GM12864 (cell line): ENCODE data around the gene FUBP3.

Experiments used
- DNase-seq: peaks from one replicate; pipeline ENCODE4 v3.0.0-alpha.2; 2011; ENCODE audit warnings: low read depth
- H3K4me3 ChIP-seq: 2 replicates; pipeline ENCODE4 v1.5.1; 2011; ENCODE audit warnings: mild to moderate bottlenecking, low read depth, low read length, control low read depth
- TF ChIP-seq, protein P1 (sequence below): IDR thresholded peaks from 2 replicates; pipeline ENCODE4 v1.5.1; 2011; ENCODE audit warnings: low read depth, mild to moderate bottlenecking, moderate library complexity, low read length, control low read depth, inconsistent platforms; ENCODE audit errors: missing control alignments

Gene FUBP3

DNA sequence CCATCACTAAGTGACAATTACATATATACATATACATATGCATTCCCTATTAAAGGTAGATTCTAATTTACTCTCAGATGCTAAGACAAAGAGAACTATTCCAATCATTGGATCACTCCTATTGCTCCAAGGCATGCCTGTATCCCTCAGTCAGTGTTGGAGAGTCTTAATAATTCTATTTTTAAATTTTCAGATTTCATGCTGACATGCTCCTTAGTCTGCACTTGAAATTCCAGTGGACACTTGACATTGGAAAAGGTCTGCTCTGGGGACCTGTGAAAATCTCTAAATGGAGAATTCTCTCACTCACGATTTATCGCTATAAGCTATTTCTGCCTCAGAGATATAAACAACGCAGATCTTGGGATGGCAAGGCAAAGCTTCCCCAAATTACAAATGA is 3.9 kb upstream of the FUBP3 start:
- TF ChIP-seq, protein P1, sequence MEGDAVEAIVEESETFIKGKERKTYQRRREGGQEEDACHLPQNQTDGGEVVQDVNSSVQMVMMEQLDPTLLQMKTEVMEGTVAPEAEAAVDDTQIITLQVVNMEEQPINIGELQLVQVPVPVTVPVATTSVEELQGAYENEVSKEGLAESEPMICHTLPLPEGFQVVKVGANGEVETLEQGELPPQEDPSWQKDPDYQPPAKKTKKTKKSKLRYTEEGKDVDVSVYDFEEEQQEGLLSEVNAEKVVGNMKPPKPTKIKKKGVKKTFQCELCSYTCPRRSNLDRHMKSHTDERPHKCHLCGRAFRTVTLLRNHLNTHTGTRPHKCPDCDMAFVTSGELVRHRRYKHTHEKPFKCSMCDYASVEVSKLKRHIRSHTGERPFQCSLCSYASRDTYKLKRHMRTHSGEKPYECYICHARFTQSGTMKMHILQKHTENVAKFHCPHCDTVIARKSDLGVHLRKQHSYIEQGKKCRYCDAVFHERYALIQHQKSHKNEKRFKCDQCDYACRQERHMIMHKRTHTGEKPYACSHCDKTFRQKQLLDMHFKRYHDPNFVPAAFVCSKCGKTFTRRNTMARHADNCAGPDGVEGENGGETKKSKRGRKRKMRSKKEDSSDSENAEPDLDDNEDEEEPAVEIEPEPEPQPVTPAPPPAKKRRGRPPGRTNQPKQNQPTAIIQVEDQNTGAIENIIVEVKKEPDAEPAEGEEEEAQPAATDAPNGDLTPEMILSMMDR = no peak

DNA sequence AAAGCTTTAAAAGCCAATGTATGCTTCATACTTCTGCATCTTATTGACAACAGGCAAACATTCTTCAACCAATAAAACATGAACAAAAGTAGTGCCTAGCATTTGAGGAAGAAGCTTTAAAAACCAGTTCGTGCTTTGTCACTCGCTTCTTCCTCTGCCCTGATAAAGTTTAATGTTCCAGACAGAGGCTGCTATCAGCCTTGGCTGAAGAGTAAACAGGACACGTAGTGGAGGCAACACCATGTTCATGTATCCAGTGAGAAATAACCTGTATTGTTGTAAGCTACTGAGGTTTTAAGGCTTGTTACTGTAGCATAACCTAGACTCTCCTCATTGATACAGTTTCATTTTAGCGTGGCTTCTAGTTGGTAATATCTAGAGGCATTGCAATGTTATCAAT is 3.2 kb upstream of the FUBP3 start:
- no peak for DNase-seq
- no peak overlapping the region for H3K4me3 ChIP-seq
- TF ChIP-seq, protein P1 = no peak

More for the DNA sequence above, 3.9 kb upstream of the FUBP3 start:
- DNase-seq = no peak
- H3K4me3 ChIP-seq = no peak overlapping the region

- TF ChIP-seq, protein P1 = no peak
- DNase-seq = no peak
Measured at GRCh38 chr9:130579738-130580463, 524 bp downstream of the FUBP3 start.

DNA sequence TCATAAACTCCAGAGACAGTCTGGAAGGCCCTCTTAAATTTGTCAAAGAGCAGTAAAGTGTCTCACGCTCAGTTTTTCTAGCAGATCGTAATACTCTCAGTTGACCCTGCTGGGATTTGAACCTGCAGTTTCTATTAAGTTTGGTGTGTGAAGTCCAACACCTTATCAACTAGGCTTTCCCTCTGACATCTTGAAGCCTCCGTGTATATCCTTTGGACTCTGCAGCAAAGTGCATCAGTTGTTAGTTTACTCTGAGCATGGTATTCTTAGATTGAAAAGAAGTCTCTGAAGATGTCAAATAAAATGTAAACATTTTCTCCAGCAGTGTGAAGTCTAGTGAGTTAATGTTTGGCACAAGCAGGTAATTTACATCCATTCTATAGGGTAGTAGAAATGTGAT is 2.4 kb downstream of the FUBP3 start:
- no peak for DNase-seq
- TF ChIP-seq, protein P1 = no peak
- H3K4me3 ChIP-seq = no peak overlapping the region

More at GRCh38 chr9:130579738-130580463, 524 bp downstream of the FUBP3 start:
- peak overlapping the region; percentile 90 for H3K4me3 ChIP-seq

- TF ChIP-seq, protein P1 = no peak
- no peak for DNase-seq
Measured at GRCh38 chr9:130583271-130583670, 3.9 kb downstream of the FUBP3 start.

DNA sequence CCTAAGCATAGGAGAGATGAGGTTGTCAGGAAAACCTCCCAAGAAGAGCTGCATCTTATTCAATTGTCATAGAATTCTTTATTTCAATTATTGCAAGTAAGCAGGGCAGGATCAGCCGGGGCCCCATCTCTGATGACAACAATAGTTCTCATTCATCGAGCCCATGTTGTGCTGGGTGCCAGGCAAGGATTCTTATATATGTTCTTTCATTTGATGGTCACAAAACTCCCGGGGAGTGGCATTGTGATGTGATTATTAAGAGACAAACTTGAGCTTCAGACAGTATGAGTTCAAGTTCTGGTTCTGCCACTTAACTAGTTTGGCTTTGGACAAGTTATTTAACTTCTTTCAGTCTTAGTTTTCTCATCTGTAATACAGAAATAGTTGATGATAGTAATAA is 8.5 kb downstream of the FUBP3 start:
- no peak overlapping the region for H3K4me3 ChIP-seq
- TF ChIP-seq, protein P1 = no peak
- no peak for DNase-seq

More at GRCh38 chr9:130583271-130583670, 3.9 kb downstream of the FUBP3 start:
- no peak overlapping the region for H3K4me3 ChIP-seq

GRCh38 chr9:130588416-130588815 is 9.0 kb downstream of the FUBP3 start:
- H3K4me3 ChIP-seq = no peak overlapping the region
- no peak for DNase-seq
- TF ChIP-seq, protein P1 = no peak
